Measurements from ENCODE around the gene ARHGEF1.

GRCh38 chr19:41845051-41845590 is 37.9 kb upstream of the ARHGEF1 start:
- no peak for TF ChIP-seq CTCF (IDR thresholded peaks at IDR 0.05)
- no peak for TF ChIP-seq POLR2A (IDR thresholded peaks at IDR 0.05)

All from heart left ventricle (tissue), 13 donors.